ENCODE results near the gene VPS39. TPM values are rescaled to one million over a fixed set of nuclear protein-coding genes. Genes with fewer than 3 reads are reported as not detected.
A peak's percentile ranks its signal among the peaks of the same experiment; 100 is the strongest.

The VPS39 gene
- total and polyA plus RNA-seq, 9 of the 15 experiments (the other 6 are each of a cell fraction or from before 2014, with no cell fraction given) = 3.2 to 37.3 (median 21.8) TPM

- TF ChIP-seq, protein P1, sequence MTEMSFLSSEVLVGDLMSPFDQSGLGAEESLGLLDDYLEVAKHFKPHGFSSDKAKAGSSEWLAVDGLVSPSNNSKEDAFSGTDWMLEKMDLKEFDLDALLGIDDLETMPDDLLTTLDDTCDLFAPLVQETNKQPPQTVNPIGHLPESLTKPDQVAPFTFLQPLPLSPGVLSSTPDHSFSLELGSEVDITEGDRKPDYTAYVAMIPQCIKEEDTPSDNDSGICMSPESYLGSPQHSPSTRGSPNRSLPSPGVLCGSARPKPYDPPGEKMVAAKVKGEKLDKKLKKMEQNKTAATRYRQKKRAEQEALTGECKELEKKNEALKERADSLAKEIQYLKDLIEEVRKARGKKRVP (CRISPR knock-in tag; IDR thresholded peaks at IDR 0.05) = no peak
- TF ChIP-seq ETS2 (tag; IDR thresholded peaks at IDR 0.05; ENCODE audit: borderline replicate concordance, poor library complexity, severe bottlenecking) (no peak), HMG20B (CRISPR knock-in tag; IDR thresholded peaks at IDR 0.05) (no peak), HSF4 (CRISPR knock-in tag; IDR thresholded peaks at IDR 0.05; ENCODE audit: borderline replicate concordance) (no peak), HDGF (IDR thresholded peaks at IDR 0.05) (no peak), TRIM24 (IDR thresholded peaks at IDR 0.05) (no peak), CBX8 (IDR thresholded peaks at IDR 0.05; ENCODE audit: borderline replicate concordance, extremely low read depth, low read depth, low read length, poor library complexity, severe bottlenecking) (no peak), ZNF766 (CRISPR knock-in tag; conservative IDR thresholded peaks at IDR 0.05) (no peak), NCOR1 (IDR thresholded peaks at IDR 0.05) (no peak; the same call in 1 of the 2 replicates), ZNF830 (CRISPR knock-in tag; IDR thresholded peaks at IDR 0.05) (no peak), ZFP1 (CRISPR knock-in tag; IDR thresholded peaks at IDR 0.05) (no peak), L3MBTL2 (IDR thresholded peaks at IDR 0.05) (peak; percentile 62; the same call in 1 of the 2 replicates), MTF1 (CRISPR knock-in tag; IDR thresholded peaks at IDR 0.05; ENCODE audit: borderline replicate concordance) (no peak), TEAD4 (IDR thresholded peaks at IDR 0.05; ENCODE audit: low read length) (no peak), TEAD4 (CRISPR knock-in tag; IDR thresholded peaks at IDR 0.05; ENCODE audit: borderline replicate concordance) (no peak), ZNF431 (CRISPR knock-in tag; IDR thresholded peaks at IDR 0.05) (no peak), ZNF3 (CRISPR knock-in tag; IDR thresholded peaks at IDR 0.05) (no peak)
- TF ChIP-seq, protein P2, sequence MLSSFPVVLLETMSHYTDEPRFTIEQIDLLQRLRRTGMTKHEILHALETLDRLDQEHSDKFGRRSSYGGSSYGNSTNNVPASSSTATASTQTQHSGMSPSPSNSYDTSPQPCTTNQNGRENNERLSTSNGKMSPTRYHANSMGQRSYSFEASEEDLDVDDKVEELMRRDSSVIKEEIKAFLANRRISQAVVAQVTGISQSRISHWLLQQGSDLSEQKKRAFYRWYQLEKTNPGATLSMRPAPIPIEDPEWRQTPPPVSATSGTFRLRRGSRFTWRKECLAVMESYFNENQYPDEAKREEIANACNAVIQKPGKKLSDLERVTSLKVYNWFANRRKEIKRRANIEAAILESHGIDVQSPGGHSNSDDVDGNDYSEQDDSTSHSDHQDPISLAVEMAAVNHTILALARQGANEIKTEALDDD (IDR thresholded peaks at IDR 0.05) = no peak
- TF ChIP-seq, protein P3, sequence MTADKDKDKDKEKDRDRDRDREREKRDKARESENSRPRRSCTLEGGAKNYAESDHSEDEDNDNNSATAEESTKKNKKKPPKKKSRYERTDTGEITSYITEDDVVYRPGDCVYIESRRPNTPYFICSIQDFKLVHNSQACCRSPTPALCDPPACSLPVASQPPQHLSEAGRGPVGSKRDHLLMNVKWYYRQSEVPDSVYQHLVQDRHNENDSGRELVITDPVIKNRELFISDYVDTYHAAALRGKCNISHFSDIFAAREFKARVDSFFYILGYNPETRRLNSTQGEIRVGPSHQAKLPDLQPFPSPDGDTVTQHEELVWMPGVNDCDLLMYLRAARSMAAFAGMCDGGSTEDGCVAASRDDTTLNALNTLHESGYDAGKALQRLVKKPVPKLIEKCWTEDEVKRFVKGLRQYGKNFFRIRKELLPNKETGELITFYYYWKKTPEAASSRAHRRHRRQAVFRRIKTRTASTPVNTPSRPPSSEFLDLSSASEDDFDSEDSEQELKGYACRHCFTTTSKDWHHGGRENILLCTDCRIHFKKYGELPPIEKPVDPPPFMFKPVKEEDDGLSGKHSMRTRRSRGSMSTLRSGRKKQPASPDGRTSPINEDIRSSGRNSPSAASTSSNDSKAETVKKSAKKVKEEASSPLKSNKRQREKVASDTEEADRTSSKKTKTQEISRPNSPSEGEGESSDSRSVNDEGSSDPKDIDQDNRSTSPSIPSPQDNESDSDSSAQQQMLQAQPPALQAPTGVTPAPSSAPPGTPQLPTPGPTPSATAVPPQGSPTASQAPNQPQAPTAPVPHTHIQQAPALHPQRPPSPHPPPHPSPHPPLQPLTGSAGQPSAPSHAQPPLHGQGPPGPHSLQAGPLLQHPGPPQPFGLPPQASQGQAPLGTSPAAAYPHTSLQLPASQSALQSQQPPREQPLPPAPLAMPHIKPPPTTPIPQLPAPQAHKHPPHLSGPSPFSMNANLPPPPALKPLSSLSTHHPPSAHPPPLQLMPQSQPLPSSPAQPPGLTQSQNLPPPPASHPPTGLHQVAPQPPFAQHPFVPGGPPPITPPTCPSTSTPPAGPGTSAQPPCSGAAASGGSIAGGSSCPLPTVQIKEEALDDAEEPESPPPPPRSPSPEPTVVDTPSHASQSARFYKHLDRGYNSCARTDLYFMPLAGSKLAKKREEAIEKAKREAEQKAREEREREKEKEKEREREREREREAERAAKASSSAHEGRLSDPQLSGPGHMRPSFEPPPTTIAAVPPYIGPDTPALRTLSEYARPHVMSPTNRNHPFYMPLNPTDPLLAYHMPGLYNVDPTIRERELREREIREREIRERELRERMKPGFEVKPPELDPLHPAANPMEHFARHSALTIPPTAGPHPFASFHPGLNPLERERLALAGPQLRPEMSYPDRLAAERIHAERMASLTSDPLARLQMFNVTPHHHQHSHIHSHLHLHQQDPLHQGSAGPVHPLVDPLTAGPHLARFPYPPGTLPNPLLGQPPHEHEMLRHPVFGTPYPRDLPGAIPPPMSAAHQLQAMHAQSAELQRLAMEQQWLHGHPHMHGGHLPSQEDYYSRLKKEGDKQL (CRISPR knock-in tag; IDR thresholded peaks at IDR 0.05; ENCODE audit: borderline replicate concordance) = no peak
- TF ChIP-seq, protein P4, sequence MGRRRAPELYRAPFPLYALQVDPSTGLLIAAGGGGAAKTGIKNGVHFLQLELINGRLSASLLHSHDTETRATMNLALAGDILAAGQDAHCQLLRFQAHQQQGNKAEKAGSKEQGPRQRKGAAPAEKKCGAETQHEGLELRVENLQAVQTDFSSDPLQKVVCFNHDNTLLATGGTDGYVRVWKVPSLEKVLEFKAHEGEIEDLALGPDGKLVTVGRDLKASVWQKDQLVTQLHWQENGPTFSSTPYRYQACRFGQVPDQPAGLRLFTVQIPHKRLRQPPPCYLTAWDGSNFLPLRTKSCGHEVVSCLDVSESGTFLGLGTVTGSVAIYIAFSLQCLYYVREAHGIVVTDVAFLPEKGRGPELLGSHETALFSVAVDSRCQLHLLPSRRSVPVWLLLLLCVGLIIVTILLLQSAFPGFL (CRISPR knock-in tag; IDR thresholded peaks at IDR 0.05) = no peak
Measured at GRCh38 chr15:42157981-42158765, 49.9 kb downstream of the VPS39 start (continued).

Measured in K562 (cell line).